Karpas-422 (cell line): ENCODE results near the gene GNB1L. TPM values are rescaled to one million over a fixed set of nuclear protein-coding genes. Genes with fewer than 3 reads are reported as not detected.

ENCODE experiments used
- DNase-seq: peaks from one replicate; pipeline ENCODE4 v3.0.0-alpha.2; 2015
- H2AFZ ChIP-seq: fragments of 200-600 bp; sonication (generic); 2 replicates; pipeline ENCODE4 v1.6.1; 2014; ENCODE audit warnings: antibody characterized with exemption, low read length, mixed read lengths
- H3K27ac ChIP-seq: fragments of 200-600 bp; sonication (generic); 2 replicates; pipeline ENCODE4 v1.5.1; 2014; ENCODE audit warnings: mild to moderate bottlenecking, low read length, moderate library complexity
- H3K27me3 ChIP-seq: fragments of 200-600 bp; sonication (generic); 2 replicates; pipeline ENCODE4 v1.6.1; 2014; ENCODE audit warnings: low read length, mixed read lengths
- H3K36me3 ChIP-seq: fragments of 200-600 bp; sonication (generic); 2 replicates; pipeline ENCODE4 v1.6.1; 2014; ENCODE audit warnings: low read length, mixed read lengths; ENCODE audit not compliant: insufficient read depth
- H3K4me1 ChIP-seq: fragments of 200-600 bp; sonication (generic); 2 replicates; pipeline ENCODE4 v1.6.1; 2014; ENCODE audit warnings: mild to moderate bottlenecking, low read length, mixed read lengths
- H3K4me2 ChIP-seq: fragments of 200-600 bp; sonication (generic); 2 replicates; pipeline ENCODE4 v1.6.1; 2014; ENCODE audit warnings: low read length, low read depth, mild to moderate bottlenecking; ENCODE audit not compliant: poor library complexity, severe bottlenecking
- H3K4me3 ChIP-seq: fragments of 200-600 bp; sonication (generic); 2 replicates; pipeline ENCODE4 v1.5.1; 2014; ENCODE audit warnings: mild to moderate bottlenecking, antibody characterized with exemption, low read length, mixed read lengths
- H3K79me2 ChIP-seq: fragments of 200-600 bp; sonication (generic); 2 replicates; pipeline ENCODE4 v1.6.1; 2014; ENCODE audit warnings: mild to moderate bottlenecking, low read length, mixed read lengths
- H3K9ac ChIP-seq: fragments of 200-600 bp; sonication (generic); 2 replicates; pipeline ENCODE4 v1.6.0; 2014; ENCODE audit warnings: low read length
- H3K9me2 ChIP-seq: fragments of 200-600 bp; sonication (generic), shearing (Covaris generic); replicated peaks from 2 replicates; pipeline ENCODE4 v1.6.0; 2014; ENCODE audit warnings: mild to moderate bottlenecking, low read length, moderate library complexity; ENCODE audit not compliant: insufficient read depth
- H3K9me3 ChIP-seq: fragments of 300-700, 200-600 bp; sonication (generic); 2 replicates; pipeline ENCODE4 v1.6.1; 2014; ENCODE audit warnings: low read length, mixed read lengths
- H4K20me1 ChIP-seq: fragments of 200-600 bp; sonication (generic); 2 replicates; pipeline ENCODE4 v1.6.1; 2014; ENCODE audit warnings: mild to moderate bottlenecking, antibody characterized with exemption, low read length, low read depth; ENCODE audit not compliant: insufficient read depth
- total RNA-seq: library from RNA; depleted of rRNA; stranded (reverse); fragments of >200 nt; shearing (Covaris generic); gene quantifications from 2 replicates; pipeline ENCODE4 v1.2.3, GENCODE V29; 2014; ENCODE audit warnings: low replicate concordance

GNB1L gene
- total RNA-seq, 1 experiment from 2014 or later: 4.4 TPM

- no peak overlapping the region for H3K4me2 ChIP-seq
Measured at GRCh38 chr22:19879246-19879570, 24.5 kb upstream of the GNB1L start.

GRCh38 chr22:19878461-19879245 lies 24.0 kb upstream of the GNB1L start:
- H2AFZ ChIP-seq: no peak overlapping the region
- H3K4me1 ChIP-seq: peaks cover 5% of the 10 kb centered on the region
- no peak for DNase-seq
- no peak overlapping the region for H3K9ac ChIP-seq
- no peak overlapping the region for H3K27ac ChIP-seq
- no peaks in the 10 kb centered on the region for H3K27me3 ChIP-seq
- H3K36me3 ChIP-seq: no peaks in the 10 kb centered on the region
- H3K4me3 ChIP-seq: no peak overlapping the region
- H4K20me1 ChIP-seq: no peaks in the 10 kb centered on the region
- no peak overlapping the region for H3K4me2 ChIP-seq
- no peaks in the 10 kb centered on the region for H3K9me3 ChIP-seq
- H3K9me2 ChIP-seq: no peaks in the 10 kb centered on the region
- H3K79me2 ChIP-seq: no peaks in the 10 kb centered on the region

More at GRCh38 chr22:19879246-19879570, 24.5 kb upstream of the GNB1L start:
- H3K9me2 ChIP-seq: no peaks in the 10 kb centered on the region
- H3K27me3 ChIP-seq: no peaks in the 10 kb centered on the region
- H3K4me3 ChIP-seq: no peak overlapping the region
- H3K4me1 ChIP-seq: peaks cover 5% of the 10 kb centered on the region
- no peaks in the 10 kb centered on the region for H4K20me1 ChIP-seq
- no peak overlapping the region for H2AFZ ChIP-seq
- no peaks in the 10 kb centered on the region for H3K36me3 ChIP-seq
- no peaks in the 10 kb centered on the region for H3K9me3 ChIP-seq
- no peak for DNase-seq
- no peak overlapping the region for H3K9ac ChIP-seq
- H3K27ac ChIP-seq: no peak overlapping the region
- no peaks in the 10 kb centered on the region for H3K79me2 ChIP-seq

- Histone ChIP-seq H3K9ac (no peak overlapping the region), H3K9me2 (no peaks in the 10 kb centered on the region)
Measured at GRCh38 chr22:19877626-19878339, 23.1 kb upstream of the GNB1L start.

DNA sequence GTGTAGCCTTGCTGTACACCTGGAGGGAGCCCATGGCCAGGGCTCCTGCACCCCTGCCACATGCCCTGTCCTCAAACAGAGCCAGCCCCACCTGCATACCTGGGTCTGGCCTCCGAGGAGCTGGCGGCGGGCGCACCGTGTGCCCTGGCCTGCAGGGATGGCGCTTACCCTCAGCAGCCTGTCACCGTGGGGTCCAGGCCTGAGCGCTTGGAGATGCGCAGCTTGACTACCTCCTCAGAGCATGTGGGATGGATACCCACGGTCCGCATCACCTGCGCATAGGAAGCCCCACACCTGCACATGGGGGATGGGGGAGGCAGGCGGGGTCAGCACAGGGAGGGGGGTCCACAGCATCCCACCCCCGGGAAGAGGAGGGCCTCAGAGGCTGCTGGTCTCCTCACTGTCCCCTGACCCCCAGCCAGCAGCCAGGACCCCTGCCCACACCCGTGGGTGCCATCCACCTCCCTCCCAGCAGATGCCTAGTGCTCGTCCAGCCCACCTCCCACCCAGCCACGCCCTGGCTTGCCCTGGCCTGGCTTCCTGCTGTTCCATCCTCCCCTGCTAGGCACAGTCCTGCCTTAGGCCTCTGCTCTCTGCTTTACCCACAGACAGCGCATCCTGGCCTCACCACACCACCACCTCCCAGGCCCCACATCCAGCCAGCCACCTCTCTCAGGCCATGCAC lies 22.4 kb upstream of the GNB1L start:
- Histone ChIP-seq H3K27me3 (no peaks in the 10 kb centered on the region), H3K4me3 (no peak overlapping the region), H3K9ac (no peak overlapping the region), H3K36me3 (no peaks in the 10 kb centered on the region), H3K27ac (no peak overlapping the region), H4K20me1 (no peaks in the 10 kb centered on the region), H3K79me2 (no peaks in the 10 kb centered on the region), H2AFZ (no peak overlapping the region), H3K9me2 (no peaks in the 10 kb centered on the region), H3K4me2 (no peak overlapping the region), H3K4me1 (peaks cover 5% of the 10 kb centered on the region), H3K9me3 (no peaks in the 10 kb centered on the region)
- DNase-seq: no peak

More at GRCh38 chr22:19877626-19878339, 23.1 kb upstream of the GNB1L start:
- H2AFZ ChIP-seq: no peak overlapping the region
- no peak for DNase-seq
- H3K36me3 ChIP-seq: no peaks in the 10 kb centered on the region
- H3K4me1 ChIP-seq: peaks cover 5% of the 10 kb centered on the region
- no peak overlapping the region for H3K4me2 ChIP-seq
- H3K4me3 ChIP-seq: no peak overlapping the region
- H3K9me3 ChIP-seq: no peaks in the 10 kb centered on the region
- no peak overlapping the region for H3K27ac ChIP-seq
- no peaks in the 10 kb centered on the region for H4K20me1 ChIP-seq
- H3K79me2 ChIP-seq: no peaks in the 10 kb centered on the region
- H3K27me3 ChIP-seq: no peaks in the 10 kb centered on the region

GRCh38 chr22:19876314-19876940 lies 21.8 kb upstream of the GNB1L start:
- Histone ChIP-seq H3K27ac (no peak overlapping the region), H3K4me3 (no peak overlapping the region), H3K79me2 (no peaks in the 10 kb centered on the region), H3K4me1 (no peaks in the 10 kb centered on the region), H4K20me1 (no peaks in the 10 kb centered on the region), H2AFZ (no peak overlapping the region), H3K27me3 (no peaks in the 10 kb centered on the region), H3K36me3 (no peaks in the 10 kb centered on the region), H3K9ac (no peak overlapping the region), H3K9me2 (no peaks in the 10 kb centered on the region), H3K4me2 (no peak overlapping the region), H3K9me3 (no peaks in the 10 kb centered on the region)
- no peak for DNase-seq

GRCh38 chr22:19875531-19876313 lies 21.0 kb upstream of the GNB1L start:
- Histone ChIP-seq H3K4me3 (no peak overlapping the region), H2AFZ (no peak overlapping the region), H3K79me2 (no peaks in the 10 kb centered on the region), H3K9me2 (no peaks in the 10 kb centered on the region), H3K27ac (no peak overlapping the region), H3K27me3 (no peaks in the 10 kb centered on the region), H3K36me3 (no peaks in the 10 kb centered on the region), H3K9me3 (no peaks in the 10 kb centered on the region), H3K4me1 (no peaks in the 10 kb centered on the region), H3K4me2 (no peak overlapping the region), H3K9ac (no peak overlapping the region), H4K20me1 (no peaks in the 10 kb centered on the region)
- DNase-seq: no peak

GRCh38 chr22:19875061-19875530 lies 20.4 kb upstream of the GNB1L start:
- H3K27ac ChIP-seq: no peak overlapping the region

More at GRCh38 chr22:19875061-19875530, 20.4 kb upstream of the GNB1L start:
- Histone ChIP-seq H3K27me3 (no peaks in the 10 kb centered on the region), H4K20me1 (no peaks in the 10 kb centered on the region), H3K4me3 (no peak overlapping the region), H3K9ac (no peak overlapping the region), H3K36me3 (no peaks in the 10 kb centered on the region), H3K79me2 (no peaks in the 10 kb centered on the region), H3K4me1 (no peaks in the 10 kb centered on the region), H2AFZ (no peak overlapping the region), H3K9me2 (no peaks in the 10 kb centered on the region), H3K9me3 (no peaks in the 10 kb centered on the region), H3K4me2 (no peak overlapping the region)
- no peak for DNase-seq
